ENCODE data around the gene PRDX2. TPM values are rescaled to one million over a fixed set of nuclear protein-coding genes. Genes with fewer than 3 reads are reported as not detected.

The PRDX2 gene
- total RNA-seq, 4 donors from 2014 or later = 129 to 182 (median 163) TPM

DNA sequence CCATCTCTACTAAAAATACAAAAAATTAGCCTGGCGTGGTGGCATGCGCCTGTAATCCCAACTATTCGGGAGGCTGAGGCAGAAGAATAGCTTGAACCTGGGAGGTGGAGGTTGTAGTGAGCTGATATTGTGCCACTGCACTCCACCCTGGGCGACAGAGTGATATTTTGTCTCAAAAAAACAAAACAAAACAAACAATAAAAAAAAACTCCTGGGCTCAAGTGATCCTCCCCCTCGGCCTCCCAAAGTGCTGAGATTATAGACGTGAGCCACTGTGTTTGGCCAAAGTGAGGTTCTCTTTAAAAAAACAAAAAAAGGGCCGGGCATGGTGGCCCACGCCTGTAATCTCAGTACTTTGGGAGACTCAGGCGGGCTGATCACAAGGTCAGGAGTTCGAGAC, 14.1 kb downstream of the PRDX2 start:
- H3K27ac ChIP-seq = peak overlapping the region; percentile 99 to 100 (median 99)
- no peak overlapping the region for H3K4me3 ChIP-seq
- H3K27me3 ChIP-seq = no peaks in the 10 kb centered on the region
- 63 to 74% methylated on average over 10 of the region's 10 CpGs for WGBS, 2 donors
- H3K9me3 ChIP-seq = no peaks in the 10 kb centered on the region
- TF ChIP-seq POLR2A (IDR thresholded peaks at IDR 0.05) = no peak
- TF ChIP-seq, protein P1, sequence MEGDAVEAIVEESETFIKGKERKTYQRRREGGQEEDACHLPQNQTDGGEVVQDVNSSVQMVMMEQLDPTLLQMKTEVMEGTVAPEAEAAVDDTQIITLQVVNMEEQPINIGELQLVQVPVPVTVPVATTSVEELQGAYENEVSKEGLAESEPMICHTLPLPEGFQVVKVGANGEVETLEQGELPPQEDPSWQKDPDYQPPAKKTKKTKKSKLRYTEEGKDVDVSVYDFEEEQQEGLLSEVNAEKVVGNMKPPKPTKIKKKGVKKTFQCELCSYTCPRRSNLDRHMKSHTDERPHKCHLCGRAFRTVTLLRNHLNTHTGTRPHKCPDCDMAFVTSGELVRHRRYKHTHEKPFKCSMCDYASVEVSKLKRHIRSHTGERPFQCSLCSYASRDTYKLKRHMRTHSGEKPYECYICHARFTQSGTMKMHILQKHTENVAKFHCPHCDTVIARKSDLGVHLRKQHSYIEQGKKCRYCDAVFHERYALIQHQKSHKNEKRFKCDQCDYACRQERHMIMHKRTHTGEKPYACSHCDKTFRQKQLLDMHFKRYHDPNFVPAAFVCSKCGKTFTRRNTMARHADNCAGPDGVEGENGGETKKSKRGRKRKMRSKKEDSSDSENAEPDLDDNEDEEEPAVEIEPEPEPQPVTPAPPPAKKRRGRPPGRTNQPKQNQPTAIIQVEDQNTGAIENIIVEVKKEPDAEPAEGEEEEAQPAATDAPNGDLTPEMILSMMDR (IDR thresholded peaks at IDR 0.05) = no peak
- TF ChIP-seq EP300 (IDR thresholded peaks at IDR 0.05) = no peak
- peaks cover 0 to 76% (median 64%) of the 10 kb centered on the region in 4 donors for H3K4me1 ChIP-seq
- DNase-seq (ENCODE audit: low spot score in 2 of 2) = no peak
- no peaks in the 10 kb centered on the region for H3K36me3 ChIP-seq

DNA sequence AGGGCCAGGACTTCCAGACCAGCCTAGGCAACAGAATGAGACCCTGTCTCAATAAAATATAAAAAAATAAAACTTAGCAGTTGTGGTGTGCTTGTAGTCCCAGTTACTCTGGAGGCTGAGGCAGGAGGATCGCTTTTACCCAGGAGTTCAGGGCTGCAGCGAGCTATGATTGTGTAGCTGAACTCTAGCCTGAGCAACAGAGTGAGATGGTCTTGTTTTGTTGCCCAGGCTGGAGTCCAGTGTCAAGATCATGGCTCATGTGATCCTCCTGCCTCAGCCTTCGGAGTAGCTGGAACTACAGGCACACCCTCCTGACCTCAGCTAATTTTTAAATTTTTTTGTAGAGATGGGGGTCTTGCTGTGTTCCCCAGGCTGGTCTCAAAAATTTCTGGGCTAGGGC, 14.6 kb downstream of the PRDX2 start:
- TF ChIP-seq, protein P1 (IDR thresholded peaks at IDR 0.05) = no peak
- no peak for TF ChIP-seq EP300 (IDR thresholded peaks at IDR 0.05)
- no peak for TF ChIP-seq POLR2A (IDR thresholded peaks at IDR 0.05)
- H3K27ac ChIP-seq = peak overlapping the region; percentile 99 to 100 (median 99)
- no peak for DNase-seq (ENCODE audit: low spot score in 2 of 2)
- H3K4me1 ChIP-seq = peaks cover 0 to 81% (median 67%) of the 10 kb centered on the region in 4 donors
- no peak overlapping the region for H3K4me3 ChIP-seq
- 49 to 66% methylated on average over 3 of the region's 3 CpGs for WGBS, 2 donors
- no peaks in the 10 kb centered on the region for H3K9me3 ChIP-seq
- no peaks in the 10 kb centered on the region for H3K36me3 ChIP-seq
- H3K27me3 ChIP-seq = no peaks in the 10 kb centered on the region

DNA sequence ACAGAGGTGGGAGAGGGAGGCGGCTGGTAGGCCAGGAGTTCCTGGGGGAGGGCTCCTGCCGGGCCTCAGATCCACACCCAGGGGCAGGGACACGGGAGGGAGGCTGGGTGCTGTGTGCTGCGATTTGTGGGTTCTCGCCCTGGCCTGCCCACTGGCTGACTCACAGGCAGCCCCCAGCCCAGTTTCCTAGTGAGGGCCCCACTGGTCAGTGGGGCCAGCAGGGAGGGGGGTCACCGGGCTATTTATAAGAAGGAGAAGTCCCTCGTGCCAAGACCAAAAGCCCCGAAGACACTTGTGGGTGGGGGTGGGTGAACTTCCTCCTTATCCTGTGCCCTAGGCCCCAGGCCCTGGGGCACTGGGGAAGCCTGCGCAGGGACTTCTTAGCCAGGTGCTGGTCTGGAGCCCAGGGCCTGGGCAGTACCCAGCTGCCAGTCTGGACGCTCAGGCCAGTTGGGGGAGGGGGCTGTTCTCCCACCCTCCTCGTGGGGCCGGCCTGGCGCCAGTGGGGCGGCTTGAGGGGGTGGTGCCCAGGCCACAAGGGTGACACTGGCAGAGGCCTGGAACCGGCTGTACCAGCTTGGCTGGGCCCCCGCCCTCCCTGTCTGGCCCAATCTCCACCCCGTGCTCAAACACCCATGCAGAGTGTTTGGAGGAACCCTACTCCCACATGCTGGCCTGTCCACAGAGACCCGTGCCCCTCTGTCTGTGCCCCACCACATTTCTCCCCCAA, 15.3 kb downstream of the PRDX2 start:
- Histone ChIP-seq H3K27me3 (no peaks in the 10 kb centered on the region), H3K36me3 (no peaks in the 10 kb centered on the region), H3K9me3 (no peaks in the 10 kb centered on the region), H3K4me1 (peaks cover 0 to 88% (median 70%) of the 10 kb centered on the region in 4 donors), H3K27ac (peak overlapping the region; percentile 99 to 100 (median 99)), H3K4me3 (peak overlapping the region in 1 of 4 donors; percentile 23)
- 23 to 25% methylated on average over 14 of the region's 18 CpGs for WGBS, 2 donors
- no peak for DNase-seq (ENCODE audit: low spot score in 2 of 2)
- peak; percentile 63 to 84 for TF ChIP-seq EP300 (IDR thresholded peaks at IDR 0.05)
- TF ChIP-seq POLR2A (IDR thresholded peaks at IDR 0.05) = peak in 1 of 2 donors; percentile 20
- TF ChIP-seq, protein P1 (IDR thresholded peaks at IDR 0.05) = peak in 2 of 5 experiments; percentile 13 to 17

DNA sequence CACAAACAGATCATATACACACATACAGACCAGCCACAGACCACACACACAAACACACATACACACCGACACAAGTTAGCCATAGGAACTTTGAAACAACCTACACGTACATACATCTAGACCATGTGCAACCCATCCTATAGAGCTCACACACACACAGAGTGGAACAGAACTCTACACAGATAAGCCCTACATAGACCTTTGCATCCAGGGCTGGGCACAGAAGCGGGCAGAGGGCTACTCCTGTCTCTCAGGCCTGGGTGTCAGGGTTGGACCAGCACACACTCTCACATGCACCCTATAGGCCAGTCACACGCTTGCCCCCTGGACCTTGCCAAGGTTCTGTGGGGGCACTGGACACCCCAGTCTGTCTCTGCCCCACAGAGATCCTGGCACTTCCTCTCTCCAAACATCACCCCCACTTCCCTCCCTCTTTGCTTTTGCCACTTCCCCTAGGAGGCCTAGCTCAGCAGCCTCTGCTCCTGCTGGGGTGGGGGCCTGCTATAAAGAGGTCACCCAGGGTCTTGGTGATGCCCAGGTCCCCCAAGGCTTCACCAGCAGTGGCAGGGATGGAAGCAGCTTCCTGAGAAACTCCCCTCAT, 16.1 kb downstream of the PRDX2 start:
- Histone ChIP-seq H3K4me1 (peaks cover 0 to 85% (median 70%) of the 10 kb centered on the region in 4 donors), H3K9me3 (no peaks in the 10 kb centered on the region), H3K27ac (peak overlapping the region; percentile 99 to 100 (median 99)), H3K27me3 (no peaks in the 10 kb centered on the region), H3K4me3 (peak overlapping the region in 2 of 4 donors; percentile 6 to 23), H3K36me3 (no peaks in the 10 kb centered on the region)
- DNase-seq (ENCODE audit: low spot score in 2 of 2) = no peak
- 48 to 51% methylated on average over 4 of the region's 4 CpGs for WGBS, 2 donors
- TF ChIP-seq, protein P1 (IDR thresholded peaks at IDR 0.05) = no peak
- TF ChIP-seq EP300 (IDR thresholded peaks at IDR 0.05) (peak in 1 of 2 donors; percentile 37), POLR2A (IDR thresholded peaks at IDR 0.05) (no peak)

DNA sequence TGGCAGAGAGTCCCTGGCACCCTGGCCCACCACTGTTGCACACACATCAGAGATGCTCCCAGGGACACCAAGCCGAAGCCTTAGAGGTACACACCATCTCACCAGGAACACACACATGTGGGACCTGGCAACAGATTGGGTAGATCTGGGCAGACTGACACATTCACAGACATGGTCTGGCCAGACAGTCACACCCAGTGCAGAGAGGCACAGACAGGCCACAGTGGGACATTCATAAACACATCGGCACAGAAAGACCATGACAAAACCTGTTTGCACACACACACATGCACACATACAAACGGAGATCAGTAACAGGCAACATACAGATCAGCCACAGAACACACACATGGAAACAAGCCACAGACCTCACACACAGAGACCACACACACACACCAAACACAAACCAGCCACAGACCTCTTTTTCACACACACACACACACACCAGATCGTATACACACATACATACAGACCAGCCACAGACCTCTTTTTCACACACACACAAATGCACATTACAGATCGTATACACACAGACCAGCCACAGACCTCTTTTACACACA, 16.6 kb downstream of the PRDX2 start:
- H3K4me3 ChIP-seq = peak overlapping the region in 2 of 4 donors; percentile 6 to 23
- TF ChIP-seq EP300 (IDR thresholded peaks at IDR 0.05) = no peak
- TF ChIP-seq, protein P1 (IDR thresholded peaks at IDR 0.05) = no peak
- no peaks in the 10 kb centered on the region for H3K27me3 ChIP-seq
- DNase-seq (ENCODE audit: low spot score in 2 of 2) = no peak
- 37 to 40% methylated on average over 5 of the region's 5 CpGs for WGBS, 2 donors
- no peaks in the 10 kb centered on the region for H3K36me3 ChIP-seq
- no peaks in the 10 kb centered on the region for H3K9me3 ChIP-seq
- H3K27ac ChIP-seq = peak overlapping the region; percentile 99 to 100 (median 99)
- H3K4me1 ChIP-seq = peaks cover 0 to 84% (median 72%) of the 10 kb centered on the region in 4 donors

Data from tibial nerve (tissue), 4 donors.